ENCODE measurements around the gene REPS1.
"Not testable (repeated sequence)": the region's sequence is repeated elsewhere in the genome, so short reads cannot be mapped to it uniquely, and the experiment has no call there.

The REPS1 gene

GRCh38 chr6:138999949-139000725 is 12.1 kb upstream of the REPS1 start:
- no peak for DNase-seq

- DNase-seq, result no peak
Observed at GRCh38 chr6:138997136-138997535, 9.1 kb upstream of the REPS1 start.

- DNase-seq, result no peak
Observed at GRCh38 chr6:138996524-138996923, 8.5 kb upstream of the REPS1 start.

GRCh38 chr6:138993410-138993809 is 5.4 kb upstream of the REPS1 start:
- not testable (repeated sequence) for DNase-seq

- DNase-seq, result not testable (repeated sequence)
Observed at GRCh38 chr6:138992965-138993364, 4.9 kb upstream of the REPS1 start.

GRCh38 chr6:138991206-138991605 is 3.2 kb upstream of the REPS1 start:
- no peak for DNase-seq

- no peak for DNase-seq
Observed at GRCh38 chr6:138989098-138989983, 1.3 kb upstream of the REPS1 start.

GRCh38 chr6:138988469-138988834 is 399 bp upstream of the REPS1 start:
- peak; percentile 61 for DNase-seq

GRCh38 chr6:138987080-138987642 is 892 bp downstream of the REPS1 start:
- no peak for DNase-seq

- DNase-seq, result peak; percentile 30
Observed at GRCh38 chr6:138986578-138986977, 1.5 kb downstream of the REPS1 start.

GRCh38 chr6:138981416-138981815 is 6.6 kb downstream of the REPS1 start:
- no peak for DNase-seq

- DNase-seq, result no peak
Observed at GRCh38 chr6:138979813-138980668, 8.0 kb downstream of the REPS1 start.

GRCh38 chr6:138979365-138979764 is 8.7 kb downstream of the REPS1 start:
- DNase-seq, result no peak

GRCh38 chr6:138978229-138978628 is 9.8 kb downstream of the REPS1 start:
- DNase-seq, result no peak

GRCh38 chr6:138977646-138978167 is 10.3 kb downstream of the REPS1 start:
- no peak for DNase-seq

- no peak for DNase-seq
Observed at GRCh38 chr6:138977242-138977641, 10.8 kb downstream of the REPS1 start.

- DNase-seq, result no peak
Observed at GRCh38 chr6:138975815-138976214, 12.2 kb downstream of the REPS1 start.

GRCh38 chr6:138973466-138974153 is 14.4 kb downstream of the REPS1 start:
- peak; percentile 40 for DNase-seq

- no peak for DNase-seq
Observed at GRCh38 chr6:138972226-138972665, 15.8 kb downstream of the REPS1 start.

GRCh38 chr6:138971601-138972000 is 16.5 kb downstream of the REPS1 start:
- DNase-seq, result no peak

- DNase-seq, result peak; percentile 61
Observed at GRCh38 chr6:138970856-138971425, 17.1 kb downstream of the REPS1 start.

Measured in kidney glomerular epithelial cell (primary cell).